Measurements from ENCODE around the gene RNLS. TPM values are rescaled to one million over a fixed set of nuclear protein-coding genes. Genes with fewer than 3 reads are reported as not detected.

RNLS gene
- polyA plus RNA-seq (2012; ENCODE audit: missing spikeins): 4.7 TPM

GRCh38 chr10:88582806-88583583 is at the start of gene RNLS:
TSS of gene RNLS (minus strand) at chr10:88583318.
- peak; percentile 96 for FAIRE-seq
- peak; percentile 81 for TF ChIP-seq POLR2A (IDR thresholded peaks at IDR 0.05; ENCODE audit: low read depth, low read length)
- TF ChIP-seq POLR2AphosphoS5 (IDR thresholded peaks at IDR 0.05; ENCODE audit: low read depth, low read length): peak; percentile 80
- peak; percentile 45; the same call in 1 of the 2 replicates for TF ChIP-seq TAF1 (IDR thresholded peaks at IDR 0.05; ENCODE audit: borderline replicate concordance, low read depth, low read length)

GRCh38 chr10:88624840-88625239 is 41.7 kb upstream of the RNLS start:
- TF ChIP-seq POLR2AphosphoS5 (IDR thresholded peaks at IDR 0.05; ENCODE audit: low read depth, low read length) (no peak), POLR2A (IDR thresholded peaks at IDR 0.05; ENCODE audit: low read depth, low read length) (no peak), TAF1 (IDR thresholded peaks at IDR 0.05; ENCODE audit: borderline replicate concordance, low read depth, low read length) (no peak)
- no peak for FAIRE-seq
- no peak for DNase-seq (ENCODE audit: insufficient read length)

More at GRCh38 chr10:88582806-88583583, at the start of gene RNLS:
- peak; percentile 34 for DNase-seq (ENCODE audit: insufficient read length)

DNA sequence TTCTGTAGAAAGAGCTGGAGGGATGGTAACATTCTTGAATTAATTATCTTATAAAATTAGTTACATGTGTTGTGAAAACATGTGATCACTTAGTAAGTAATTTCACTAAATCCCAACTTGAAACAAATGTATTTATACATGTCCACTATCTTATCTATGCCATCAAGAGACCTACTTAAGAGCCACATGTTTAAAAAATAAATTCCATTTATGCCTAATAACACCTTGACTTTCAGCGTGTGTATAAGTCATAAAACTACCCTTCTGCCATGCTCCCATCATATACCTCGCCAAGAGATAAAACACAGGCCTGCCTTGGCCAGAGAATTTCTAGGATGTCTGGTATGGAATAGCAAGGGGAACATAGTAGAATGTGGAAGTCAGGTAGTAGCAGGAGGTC is 40.7 kb upstream of the RNLS start:
- FAIRE-seq: peak; percentile 53

DNA sequence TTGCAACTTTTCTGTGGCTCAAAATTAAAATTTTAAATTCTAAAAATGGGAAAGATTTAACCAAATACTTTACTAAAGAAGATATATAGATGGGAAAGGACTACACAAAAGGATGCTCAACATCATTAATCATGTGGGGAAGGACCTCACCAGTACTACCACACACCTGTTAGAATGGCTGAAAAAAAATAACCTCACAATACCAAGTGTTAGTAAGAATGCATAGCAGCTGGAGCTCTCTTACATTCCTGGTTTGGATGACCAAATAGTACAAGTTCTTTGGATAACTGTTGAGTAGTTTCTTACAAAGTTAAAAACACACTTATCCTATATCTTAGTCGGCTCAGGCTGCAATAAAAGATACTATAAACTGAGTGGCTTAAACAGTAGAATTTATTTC is 37.3 kb upstream of the RNLS start:
- DNase-seq (ENCODE audit: insufficient read length): no peak
- TF ChIP-seq TAF1 (IDR thresholded peaks at IDR 0.05; ENCODE audit: borderline replicate concordance, low read depth, low read length) (no peak), POLR2A (IDR thresholded peaks at IDR 0.05; ENCODE audit: low read depth, low read length) (no peak), POLR2AphosphoS5 (IDR thresholded peaks at IDR 0.05; ENCODE audit: low read depth, low read length) (no peak)
- no peak for FAIRE-seq

More for the DNA sequence above, 40.7 kb upstream of the RNLS start:
- no peak for TF ChIP-seq POLR2A (IDR thresholded peaks at IDR 0.05; ENCODE audit: low read depth, low read length)
- no peak for TF ChIP-seq TAF1 (IDR thresholded peaks at IDR 0.05; ENCODE audit: borderline replicate concordance, low read depth, low read length)
- no peak for TF ChIP-seq POLR2AphosphoS5 (IDR thresholded peaks at IDR 0.05; ENCODE audit: low read depth, low read length)
- DNase-seq (ENCODE audit: insufficient read length): no peak

- FAIRE-seq: no peak
- DNase-seq (ENCODE audit: insufficient read length): no peak
- TF ChIP-seq POLR2AphosphoS5 (IDR thresholded peaks at IDR 0.05; ENCODE audit: low read depth, low read length): no peak
- no peak for TF ChIP-seq TAF1 (IDR thresholded peaks at IDR 0.05; ENCODE audit: borderline replicate concordance, low read depth, low read length)
- TF ChIP-seq POLR2A (IDR thresholded peaks at IDR 0.05; ENCODE audit: low read depth, low read length): no peak
Observed at GRCh38 chr10:88618496-88618895, 35.4 kb upstream of the RNLS start.

DNA sequence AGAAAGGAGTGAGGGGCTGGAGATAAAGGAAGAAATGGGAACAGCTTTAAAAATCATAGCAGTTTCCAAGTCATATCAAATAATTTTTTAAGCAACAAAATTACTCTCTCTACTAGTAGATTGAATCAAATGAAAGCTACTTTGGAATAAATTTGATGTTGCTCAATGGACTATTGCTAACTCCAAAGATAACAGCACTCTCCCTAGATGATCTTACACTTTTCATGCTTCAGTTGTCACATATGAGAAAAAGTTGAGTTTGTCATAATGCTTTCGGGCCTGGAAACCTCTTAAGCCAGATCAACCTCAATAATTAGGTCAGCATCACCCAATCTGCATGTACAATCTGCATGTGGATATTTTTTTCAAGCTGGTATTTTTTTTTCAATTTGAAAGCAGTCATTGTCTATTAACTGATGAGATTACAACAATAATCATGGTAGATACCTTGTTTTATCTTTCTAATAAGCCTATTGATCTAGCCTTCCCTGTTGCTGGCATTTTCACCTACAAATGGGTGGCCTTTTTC is 34.7 kb upstream of the RNLS start:
- DNase-seq (ENCODE audit: insufficient read length) (no peak), FAIRE-seq (no peak)
- no peak for TF ChIP-seq POLR2A (IDR thresholded peaks at IDR 0.05; ENCODE audit: low read depth, low read length)
- no peak for TF ChIP-seq TAF1 (IDR thresholded peaks at IDR 0.05; ENCODE audit: borderline replicate concordance, low read depth, low read length)
- TF ChIP-seq POLR2AphosphoS5 (IDR thresholded peaks at IDR 0.05; ENCODE audit: low read depth, low read length): no peak

GRCh38 chr10:88616250-88616977 is 33.3 kb upstream of the RNLS start:
- FAIRE-seq (no peak), DNase-seq (ENCODE audit: insufficient read length) (no peak)
- TF ChIP-seq TAF1 (IDR thresholded peaks at IDR 0.05; ENCODE audit: borderline replicate concordance, low read depth, low read length) (no peak), POLR2AphosphoS5 (IDR thresholded peaks at IDR 0.05; ENCODE audit: low read depth, low read length) (no peak), POLR2A (IDR thresholded peaks at IDR 0.05; ENCODE audit: low read depth, low read length) (no peak)

DNA sequence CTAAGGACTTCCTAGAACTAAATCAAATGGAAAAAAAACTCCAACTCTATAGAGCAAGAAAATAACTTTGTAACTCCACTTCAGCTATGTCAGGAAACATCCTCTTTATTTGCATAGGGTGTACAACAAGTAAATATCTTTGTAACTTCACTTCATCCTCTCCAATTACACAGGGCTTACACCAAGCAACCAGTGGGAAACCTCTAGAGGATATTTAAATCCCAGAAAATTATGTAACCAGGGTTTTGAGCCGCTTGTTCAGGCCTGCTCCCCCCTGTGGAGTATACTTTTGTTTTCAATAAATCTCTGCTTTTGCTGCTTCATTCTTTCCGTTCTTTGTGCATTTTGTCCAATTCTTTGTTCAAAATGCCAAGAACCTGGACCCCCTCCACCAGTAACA is 25.7 kb upstream of the RNLS start:
- no peak for DNase-seq (ENCODE audit: insufficient read length)
- TF ChIP-seq TAF1 (IDR thresholded peaks at IDR 0.05; ENCODE audit: borderline replicate concordance, low read depth, low read length) (no peak), POLR2AphosphoS5 (IDR thresholded peaks at IDR 0.05; ENCODE audit: low read depth, low read length) (no peak), POLR2A (IDR thresholded peaks at IDR 0.05; ENCODE audit: low read depth, low read length) (no peak)
- FAIRE-seq: no peak

DNA sequence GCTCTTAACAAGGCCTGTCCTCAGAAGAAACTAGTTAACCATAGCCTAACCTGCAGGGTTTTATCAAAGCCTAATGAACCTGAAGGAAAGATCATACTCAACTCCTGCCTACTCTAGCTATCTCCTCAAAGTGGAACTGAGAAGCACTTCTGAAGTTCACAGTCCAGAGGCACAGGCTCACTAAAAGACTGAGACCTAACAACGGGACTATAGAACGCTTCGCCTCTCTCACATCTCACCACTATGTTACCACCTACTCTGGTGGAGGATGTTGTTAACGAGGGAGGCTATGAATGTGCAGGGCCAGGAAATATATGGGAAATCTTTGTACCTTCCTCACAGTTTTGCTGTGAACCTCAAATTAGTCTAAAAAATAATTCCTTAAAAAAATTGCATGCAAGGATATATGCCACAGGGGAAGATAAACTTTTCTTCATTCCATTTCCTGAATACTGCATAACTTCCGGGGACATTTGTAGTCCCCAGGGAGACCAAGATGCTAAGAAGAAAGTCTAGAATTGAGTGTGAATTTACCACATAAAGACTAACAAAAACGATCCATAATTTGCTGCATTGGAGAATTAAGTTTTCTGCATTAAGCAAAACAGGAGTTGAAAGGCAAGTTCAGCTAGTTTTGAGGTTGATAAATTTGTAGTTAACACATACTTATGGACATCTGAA is 25.1 kb upstream of the RNLS start:
- DNase-seq (ENCODE audit: insufficient read length) (no peak), FAIRE-seq (peak; percentile 89)
- TF ChIP-seq POLR2AphosphoS5 (IDR thresholded peaks at IDR 0.05; ENCODE audit: low read depth, low read length) (no peak), POLR2A (IDR thresholded peaks at IDR 0.05; ENCODE audit: low read depth, low read length) (no peak), TAF1 (IDR thresholded peaks at IDR 0.05; ENCODE audit: borderline replicate concordance, low read depth, low read length) (no peak)

- FAIRE-seq (peak; percentile 95), DNase-seq (ENCODE audit: insufficient read length) (no peak)
- TF ChIP-seq POLR2A (IDR thresholded peaks at IDR 0.05; ENCODE audit: low read depth, low read length) (no peak), TAF1 (IDR thresholded peaks at IDR 0.05; ENCODE audit: borderline replicate concordance, low read depth, low read length) (no peak), POLR2AphosphoS5 (IDR thresholded peaks at IDR 0.05; ENCODE audit: low read depth, low read length) (no peak)
Observed at GRCh38 chr10:88598055-88598454, 14.9 kb upstream of the RNLS start.

- FAIRE-seq (no peak), DNase-seq (ENCODE audit: insufficient read length) (no peak)
- TF ChIP-seq TAF1 (IDR thresholded peaks at IDR 0.05; ENCODE audit: borderline replicate concordance, low read depth, low read length): no peak
- no peak for TF ChIP-seq POLR2A (IDR thresholded peaks at IDR 0.05; ENCODE audit: low read depth, low read length)
- TF ChIP-seq POLR2AphosphoS5 (IDR thresholded peaks at IDR 0.05; ENCODE audit: low read depth, low read length): no peak
Observed at GRCh38 chr10:88594482-88594881, 11.4 kb upstream of the RNLS start.
